ENCODE results near the gene CA5A. TPM values are rescaled to one million over a fixed set of nuclear protein-coding genes. Genes with fewer than 3 reads are reported as not detected.

Gene CA5A
- total RNA-seq, 1 donor from 2014 or later, result not detected

DNA sequence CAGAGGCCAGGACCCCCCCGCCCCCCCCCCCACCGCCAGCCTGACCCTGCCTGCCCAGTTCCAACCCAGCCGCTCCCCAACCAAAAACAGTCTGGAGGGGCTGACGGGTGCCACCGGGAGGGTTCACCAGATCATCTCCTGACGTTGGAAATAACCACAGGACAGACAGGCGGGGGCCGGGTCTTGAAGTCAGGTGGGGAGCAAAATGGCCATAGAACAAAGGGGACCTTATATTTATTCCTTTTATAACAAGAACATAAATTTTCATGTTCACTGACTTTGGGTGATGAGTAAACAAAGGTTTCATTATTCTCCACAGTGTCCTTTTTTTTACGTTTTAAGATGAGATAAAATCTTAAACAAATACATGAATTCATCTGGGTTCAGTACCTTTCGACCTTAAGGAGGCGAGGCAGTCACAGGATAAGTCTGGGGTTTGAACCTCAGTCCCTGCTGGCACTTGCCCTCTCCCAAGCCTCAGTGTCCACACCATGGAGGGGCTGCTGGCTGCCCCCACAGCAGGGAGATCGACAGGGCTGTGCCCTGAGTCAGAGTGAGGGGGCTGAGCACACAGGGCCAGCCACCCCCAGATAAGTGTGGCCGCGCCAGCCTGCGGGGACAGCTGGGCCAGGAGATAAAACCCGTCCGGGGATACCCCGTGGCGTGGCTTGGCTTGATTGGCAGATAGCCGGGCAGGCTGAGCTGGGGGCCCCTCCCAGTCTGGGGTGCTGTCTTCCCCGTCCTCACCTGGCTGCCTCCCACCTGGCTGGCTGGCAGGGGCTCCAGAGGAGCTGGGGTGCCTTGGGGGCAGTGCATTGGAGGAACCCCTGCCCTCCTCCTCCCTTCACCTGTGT, 82.0 kb downstream of the CA5A start:
- no peak for TF ChIP-seq EZH2 (IDR thresholded peaks at IDR 0.05; ENCODE audit: insufficient read depth, low read length)
- TF ChIP-seq, protein P1, sequence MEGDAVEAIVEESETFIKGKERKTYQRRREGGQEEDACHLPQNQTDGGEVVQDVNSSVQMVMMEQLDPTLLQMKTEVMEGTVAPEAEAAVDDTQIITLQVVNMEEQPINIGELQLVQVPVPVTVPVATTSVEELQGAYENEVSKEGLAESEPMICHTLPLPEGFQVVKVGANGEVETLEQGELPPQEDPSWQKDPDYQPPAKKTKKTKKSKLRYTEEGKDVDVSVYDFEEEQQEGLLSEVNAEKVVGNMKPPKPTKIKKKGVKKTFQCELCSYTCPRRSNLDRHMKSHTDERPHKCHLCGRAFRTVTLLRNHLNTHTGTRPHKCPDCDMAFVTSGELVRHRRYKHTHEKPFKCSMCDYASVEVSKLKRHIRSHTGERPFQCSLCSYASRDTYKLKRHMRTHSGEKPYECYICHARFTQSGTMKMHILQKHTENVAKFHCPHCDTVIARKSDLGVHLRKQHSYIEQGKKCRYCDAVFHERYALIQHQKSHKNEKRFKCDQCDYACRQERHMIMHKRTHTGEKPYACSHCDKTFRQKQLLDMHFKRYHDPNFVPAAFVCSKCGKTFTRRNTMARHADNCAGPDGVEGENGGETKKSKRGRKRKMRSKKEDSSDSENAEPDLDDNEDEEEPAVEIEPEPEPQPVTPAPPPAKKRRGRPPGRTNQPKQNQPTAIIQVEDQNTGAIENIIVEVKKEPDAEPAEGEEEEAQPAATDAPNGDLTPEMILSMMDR (IDR thresholded peaks at IDR 0.05; ENCODE audit: insufficient read depth, low read depth, low read length), result no peak
- Mint-ChIP-seq H3K36me3 (ENCODE audit: low read depth, unreplicated experiment) (peaks cover 14% of the 10 kb centered on the region), H3K4me1 (ENCODE audit: low read depth, unreplicated experiment) (peaks cover 53% of the 10 kb centered on the region), H3K9me3 (ENCODE audit: unreplicated experiment) (no peaks in the 10 kb centered on the region), H3K27ac (ENCODE audit: unreplicated experiment) (peak overlapping the region; percentile 84), H3K27me3 (ENCODE audit: low read depth, unreplicated experiment) (no peaks in the 10 kb centered on the region), H3K4me3 (ENCODE audit: unreplicated experiment) (peak overlapping the region; percentile 71)
- Histone ChIP-seq H3K4me3 (ENCODE audit: insufficient read depth, low read depth, low read length) (no peak overlapping the region), H3K27ac (ENCODE audit: low read depth, low read length) (peak overlapping the region; percentile 73), H3K4me1 (ENCODE audit: insufficient read depth, low read length) (peaks cover 54% of the 10 kb centered on the region), H3K36me3 (ENCODE audit: insufficient read depth, low read length) (peaks cover 14% of the 10 kb centered on the region), H3K4me2 (ENCODE audit: low read length) (peak overlapping the region; percentile 80), H3K9me3 (ENCODE audit: insufficient read depth, low read depth, low read length) (no peaks in the 10 kb centered on the region), H2AFZ (ENCODE audit: low read depth, low read length) (no peak overlapping the region), H3K27me3 (ENCODE audit: insufficient read depth, low read length) (no peaks in the 10 kb centered on the region), H3K79me2 (ENCODE audit: insufficient read depth, low read length) (peaks cover 97% of the 10 kb centered on the region), H4K20me1 (ENCODE audit: insufficient read depth, low read length) (peaks cover 92% of the 10 kb centered on the region), H3K9ac (ENCODE audit: low read length) (peak overlapping the region; percentile 60)
- DNase-seq (ENCODE audit: low read depth) (no peak), FAIRE-seq (no peak)

DNA sequence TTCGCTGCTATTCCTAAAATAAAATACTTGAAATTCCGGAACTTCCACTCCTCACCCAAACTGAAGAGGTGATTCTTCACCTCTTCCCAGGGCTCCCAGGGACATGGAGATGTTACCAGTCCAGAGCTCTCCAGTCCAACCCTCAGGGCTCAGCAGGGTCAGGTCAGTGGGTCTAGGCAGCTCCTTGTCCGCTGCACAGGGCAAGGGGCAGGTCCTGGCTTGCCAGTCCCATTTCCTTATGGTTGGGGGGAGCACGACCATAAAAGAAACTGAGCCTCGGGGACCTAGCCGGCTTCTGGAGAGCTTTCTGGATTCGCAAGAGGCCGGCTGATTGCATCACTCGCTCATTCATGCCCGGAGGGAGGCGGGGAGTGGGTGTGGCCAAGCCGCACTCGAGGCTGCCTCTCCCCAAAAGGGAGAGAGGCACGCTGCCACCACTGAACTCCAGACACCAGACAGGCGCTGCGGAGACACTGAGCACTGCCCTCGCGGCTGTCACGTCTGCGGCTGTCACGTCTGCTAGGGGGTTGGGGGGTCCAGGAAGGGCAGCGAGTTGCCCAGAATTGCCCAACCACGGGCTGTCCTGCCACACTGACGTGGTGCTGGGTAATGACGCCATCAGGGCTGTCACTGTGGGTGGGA, 82.8 kb downstream of the CA5A start:
- H3K4me3 ChIP-seq (ENCODE audit: insufficient read depth, low read depth, low read length), result peak overlapping the region; percentile 37
- TF ChIP-seq EZH2 (IDR thresholded peaks at IDR 0.05; ENCODE audit: insufficient read depth, low read length), result no peak
- TF ChIP-seq, protein P1 (IDR thresholded peaks at IDR 0.05; ENCODE audit: insufficient read depth, low read depth, low read length), result no peak
- peak overlapping the region; percentile 99 for H3K27ac Mint-ChIP-seq (ENCODE audit: unreplicated experiment)
- H3K4me1 Mint-ChIP-seq (ENCODE audit: low read depth, unreplicated experiment), result peaks cover 53% of the 10 kb centered on the region
- H3K9ac ChIP-seq (ENCODE audit: low read length), result peak overlapping the region; percentile 81
- peak overlapping the region; percentile 80 for H3K4me2 ChIP-seq (ENCODE audit: low read length)
- H4K20me1 ChIP-seq (ENCODE audit: insufficient read depth, low read length), result peaks cover 92% of the 10 kb centered on the region
- no peaks in the 10 kb centered on the region for H3K9me3 Mint-ChIP-seq (ENCODE audit: unreplicated experiment)
- peaks cover 17% of the 10 kb centered on the region for H3K36me3 ChIP-seq (ENCODE audit: insufficient read depth, low read length)
- H3K27me3 Mint-ChIP-seq (ENCODE audit: low read depth, unreplicated experiment), result no peaks in the 10 kb centered on the region
- no peak for FAIRE-seq
- peak; percentile 80 for DNase-seq (ENCODE audit: low read depth)
- peaks cover 14% of the 10 kb centered on the region for H3K36me3 Mint-ChIP-seq (ENCODE audit: low read depth, unreplicated experiment)
- H3K79me2 ChIP-seq (ENCODE audit: insufficient read depth, low read length), result peaks cover 97% of the 10 kb centered on the region
- no peak overlapping the region for H2AFZ ChIP-seq (ENCODE audit: low read depth, low read length)
- H3K27ac ChIP-seq (ENCODE audit: low read depth, low read length), result peak overlapping the region; percentile 73
- no peaks in the 10 kb centered on the region for H3K9me3 ChIP-seq (ENCODE audit: insufficient read depth, low read depth, low read length)
- H3K4me1 ChIP-seq (ENCODE audit: insufficient read depth, low read length), result peaks cover 54% of the 10 kb centered on the region
- H3K27me3 ChIP-seq (ENCODE audit: insufficient read depth, low read length), result no peaks in the 10 kb centered on the region
- peak overlapping the region; percentile 78 for H3K4me3 Mint-ChIP-seq (ENCODE audit: unreplicated experiment)
